ENCODE data around the gene PTPRN2. TPM values are rescaled to one million over a fixed set of nuclear protein-coding genes. Genes with fewer than 3 reads are reported as not detected.

PTPRN2 gene
- total and polyA plus RNA-seq, 9 of the 15 experiments (the other 6 are each of a cell fraction or from before 2014, with no cell fraction given) = not detected

GRCh38 chr7:158145370-158145769, 442.3 kb downstream of the PTPRN2 start (continued):
- no peak for TF ChIP-seq ATF2 (CRISPR knock-in tag; IDR thresholded peaks at IDR 0.05)
- TF ChIP-seq MCM5 (IDR thresholded peaks at IDR 0.05; ENCODE audit: low read depth) = no peak
- TF ChIP-seq ZBTB8A (IDR thresholded peaks at IDR 0.05; ENCODE audit: partially characterized antibody) = no peak
- no peak for TF ChIP-seq HNRNPL (IDR thresholded peaks at IDR 0.05; ENCODE audit: low read depth, low read length)
- no peak for TF ChIP-seq PCBP2 (IDR thresholded peaks at IDR 0.05; ENCODE audit: low read depth, low read length, poor library complexity, severe bottlenecking)
- no peak for TF ChIP-seq ZNF764 (CRISPR knock-in tag; IDR thresholded peaks at IDR 0.05; ENCODE audit: low read depth)
- TF ChIP-seq ZKSCAN3 (CRISPR knock-in tag; IDR thresholded peaks at IDR 0.05) = no peak
- no peak for TF ChIP-seq NR2C2 (CRISPR knock-in tag; IDR thresholded peaks at IDR 0.05)
- no peak for TF ChIP-seq NR2C2 (tag; IDR thresholded peaks at IDR 0.05)
- no peak for TF ChIP-seq HBP1 (CRISPR knock-in tag; IDR thresholded peaks at IDR 0.05)
- no peak for TF ChIP-seq ZNF589 (CRISPR knock-in tag; IDR thresholded peaks at IDR 0.05; ENCODE audit: low read depth)
- TF ChIP-seq MCM2 (IDR thresholded peaks at IDR 0.05; ENCODE audit: low read depth) = no peak
- TF ChIP-seq FUS (optimal IDR thresholded peaks at IDR 0.05; ENCODE audit: low read depth, low read length) = no peak
- TF ChIP-seq ETS1 (conservative IDR thresholded peaks at IDR 0.05; ENCODE audit: control insufficient read depth, low read depth, low read length) = no peak
- no peak for TF ChIP-seq COPS2 (conservative IDR thresholded peaks at IDR 0.05)
- TF ChIP-seq, protein P1, sequence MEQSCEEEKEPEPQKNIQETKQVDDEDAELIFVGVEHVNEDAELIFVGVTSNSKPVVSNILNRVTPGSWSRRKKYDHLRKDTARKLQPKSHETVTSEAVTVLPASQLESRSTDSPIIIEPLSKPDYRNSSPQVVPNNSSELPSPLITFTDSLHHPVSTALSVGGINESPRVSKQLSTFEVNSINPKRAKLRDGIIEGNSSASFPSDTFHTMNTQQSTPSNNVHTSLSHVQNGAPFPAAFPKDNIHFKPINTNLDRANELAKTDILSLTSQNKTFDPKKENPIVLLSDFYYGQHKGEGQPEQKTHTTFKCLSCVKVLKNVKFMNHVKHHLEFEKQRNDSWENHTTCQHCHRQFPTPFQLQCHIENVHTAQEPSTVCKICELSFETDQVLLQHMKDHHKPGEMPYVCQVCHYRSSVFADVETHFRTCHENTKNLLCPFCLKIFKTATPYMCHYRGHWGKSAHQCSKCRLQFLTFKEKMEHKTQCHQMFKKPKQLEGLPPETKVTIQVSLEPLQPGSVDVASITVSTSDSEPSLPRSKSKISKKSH (CRISPR knock-in tag; IDR thresholded peaks at IDR 0.05) = no peak
